HG03571 (cell line): ENCODE measurements around the gene ATP6AP1.

ENCODE experiments used
- ATAC-seq: cut with Tn5 transposase; IDR thresholded peaks from one replicate; pipeline ENCODE4 v1.9.1; 2021; ENCODE audit not compliant: unreplicated experiment

The ATP6AP1 gene

DNA sequence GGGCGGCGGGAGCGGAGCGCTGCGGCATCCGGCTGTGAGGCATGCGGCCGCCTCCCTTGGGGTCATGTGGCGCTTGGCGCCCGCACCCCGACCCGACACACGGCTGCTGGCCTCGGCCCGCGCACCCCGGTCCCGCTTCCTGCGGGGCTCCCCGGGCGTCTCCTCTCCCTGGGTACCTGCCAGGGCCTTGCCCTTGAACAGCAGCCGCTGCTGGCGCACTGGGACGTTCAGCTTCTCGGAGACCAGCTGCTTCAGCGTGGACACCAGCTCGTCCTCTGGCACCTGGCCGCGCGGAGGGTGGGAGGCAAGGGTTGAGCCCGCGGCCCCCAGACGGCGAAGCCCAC lies 57.5 kb downstream of the ATP6AP1 start:
- no peak for ATAC-seq
